Measurements from ENCODE around the gene CIB4.

The CIB4 gene

GRCh38 chr2:26537069-26537825, 103.9 kb downstream of the CIB4 start:
- DNase-seq (ENCODE audit: low read depth) = no peak
- H3K4me3 ChIP-seq (ENCODE audit: control insufficient read depth, low read depth, low read length) = no peak overlapping the region
- TF ChIP-seq CTCF (conservative IDR thresholded peaks at IDR 0.05; ENCODE audit: control insufficient read depth, insufficient read depth, low read depth, low read length) = no peak

- H3K4me3 ChIP-seq (ENCODE audit: control insufficient read depth, low read depth, low read length) = no peak overlapping the region
- DNase-seq (ENCODE audit: low read depth) = no peak
- TF ChIP-seq CTCF (conservative IDR thresholded peaks at IDR 0.05; ENCODE audit: control insufficient read depth, insufficient read depth, low read depth, low read length) = no peak
These were observed 104.6 kb downstream of the CIB4 start for GRCh38 chr2:26536371-26537068.

- H3K4me3 ChIP-seq (ENCODE audit: control insufficient read depth, low read depth, low read length) = no peak overlapping the region
- no peak for DNase-seq (ENCODE audit: low read depth)
- TF ChIP-seq CTCF (conservative IDR thresholded peaks at IDR 0.05; ENCODE audit: control insufficient read depth, insufficient read depth, low read depth, low read length) = no peak
These were observed 105.4 kb downstream of the CIB4 start for GRCh38 chr2:26535663-26536275.

- H3K4me3 ChIP-seq (ENCODE audit: control insufficient read depth, low read depth, low read length) = no peak overlapping the region
- no peak for DNase-seq (ENCODE audit: low read depth)
- no peak for TF ChIP-seq CTCF (conservative IDR thresholded peaks at IDR 0.05; ENCODE audit: control insufficient read depth, insufficient read depth, low read depth, low read length)
These were observed 106.1 kb downstream of the CIB4 start for GRCh38 chr2:26534865-26535662.

- TF ChIP-seq CTCF (conservative IDR thresholded peaks at IDR 0.05; ENCODE audit: control insufficient read depth, insufficient read depth, low read depth, low read length) = no peak
- H3K4me3 ChIP-seq (ENCODE audit: control insufficient read depth, low read depth, low read length) = no peak overlapping the region
- DNase-seq (ENCODE audit: low read depth) = no peak
These were observed 106.9 kb downstream of the CIB4 start for GRCh38 chr2:26534098-26534864.

- H3K4me3 ChIP-seq (ENCODE audit: control insufficient read depth, low read depth, low read length) = no peak overlapping the region
- DNase-seq (ENCODE audit: low read depth) = no peak
- no peak for TF ChIP-seq CTCF (conservative IDR thresholded peaks at IDR 0.05; ENCODE audit: control insufficient read depth, insufficient read depth, low read depth, low read length)
These were observed 107.5 kb downstream of the CIB4 start for GRCh38 chr2:26533661-26534060.
